DMS 273 (cell line): Measurements from ENCODE around the gene MUC4.
"Not testable (repeated sequence)": the region's sequence is repeated elsewhere in the genome, so short reads cannot be mapped to it uniquely, and the experiment has no call there.

Experiments
- DNase-seq: peaks from one replicate; lab custom pipeline; 2025; ENCODE audit not compliant: unreplicated experiment; lab: John Stamatoyannopoulos, UW

MUC4 gene

DNA sequence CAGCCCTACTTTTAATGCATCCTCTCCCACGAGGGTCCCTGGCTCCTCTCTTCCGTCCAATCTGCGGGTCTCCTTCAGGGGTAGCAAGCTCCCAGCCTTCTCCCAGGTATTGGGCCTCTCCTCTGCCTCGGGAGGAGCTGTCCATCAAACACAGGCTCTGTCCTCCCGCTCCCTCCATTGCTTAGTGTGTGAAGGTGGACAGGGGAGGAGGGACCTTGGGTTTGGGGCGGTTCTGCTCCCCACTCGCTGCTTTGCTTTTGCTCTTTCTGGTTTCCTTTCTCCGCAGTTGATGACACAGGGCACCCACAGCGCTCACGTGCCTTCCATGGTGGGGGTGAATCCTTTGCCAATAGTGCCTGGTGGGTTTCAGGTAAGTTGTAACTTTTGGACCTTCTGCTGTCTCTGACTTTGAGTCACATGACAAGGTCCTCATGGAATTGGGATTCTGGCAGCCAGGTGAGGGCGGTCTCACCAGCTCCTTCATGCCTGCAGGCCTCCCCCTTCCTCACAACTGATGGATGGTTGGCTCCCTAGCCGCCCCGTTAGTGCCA is 72.1 kb downstream of the MUC4 start:
- no peak for DNase-seq

DNA sequence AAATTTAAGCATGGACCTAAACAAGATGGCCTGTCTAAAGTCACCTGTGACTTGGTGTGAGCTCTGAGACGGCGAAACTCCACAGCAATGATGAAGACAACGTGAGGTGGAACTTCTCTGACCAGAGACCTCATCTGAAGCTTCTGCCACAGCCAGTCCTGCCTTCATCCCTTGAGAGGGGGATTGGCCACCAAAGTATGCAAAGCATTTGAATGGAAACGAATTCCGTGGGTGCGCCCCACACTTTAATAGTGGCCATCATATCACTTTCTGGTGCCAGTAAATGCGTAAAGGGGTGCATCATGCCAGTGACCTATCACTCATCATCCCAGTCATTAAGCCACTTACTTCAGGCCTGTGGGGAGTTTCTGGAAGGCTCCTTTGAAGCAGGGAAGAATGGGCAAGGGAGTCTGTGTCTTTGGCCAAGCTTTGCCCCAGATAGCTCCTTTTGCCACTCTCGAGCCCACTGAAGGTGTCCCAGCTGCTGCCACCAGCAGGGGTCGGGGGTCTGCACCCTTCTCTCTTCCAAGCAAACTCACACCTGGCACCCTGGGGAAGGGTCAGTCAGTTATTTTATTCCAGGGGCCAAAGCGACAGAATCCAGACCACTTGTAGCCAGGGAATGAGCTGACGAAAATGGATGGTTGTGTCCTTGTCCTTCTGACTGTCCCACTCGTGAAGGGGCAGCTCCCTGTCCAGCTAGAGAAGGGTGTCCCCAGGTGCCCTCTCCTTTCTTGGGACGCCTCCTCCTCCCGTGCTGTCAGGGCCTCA is 73.3 kb downstream of the MUC4 start:
- DNase-seq = no peak

GRCh38 chr3:195737782-195738181 is 73.9 kb downstream of the MUC4 start:
- not testable (repeated sequence) for DNase-seq

DNA sequence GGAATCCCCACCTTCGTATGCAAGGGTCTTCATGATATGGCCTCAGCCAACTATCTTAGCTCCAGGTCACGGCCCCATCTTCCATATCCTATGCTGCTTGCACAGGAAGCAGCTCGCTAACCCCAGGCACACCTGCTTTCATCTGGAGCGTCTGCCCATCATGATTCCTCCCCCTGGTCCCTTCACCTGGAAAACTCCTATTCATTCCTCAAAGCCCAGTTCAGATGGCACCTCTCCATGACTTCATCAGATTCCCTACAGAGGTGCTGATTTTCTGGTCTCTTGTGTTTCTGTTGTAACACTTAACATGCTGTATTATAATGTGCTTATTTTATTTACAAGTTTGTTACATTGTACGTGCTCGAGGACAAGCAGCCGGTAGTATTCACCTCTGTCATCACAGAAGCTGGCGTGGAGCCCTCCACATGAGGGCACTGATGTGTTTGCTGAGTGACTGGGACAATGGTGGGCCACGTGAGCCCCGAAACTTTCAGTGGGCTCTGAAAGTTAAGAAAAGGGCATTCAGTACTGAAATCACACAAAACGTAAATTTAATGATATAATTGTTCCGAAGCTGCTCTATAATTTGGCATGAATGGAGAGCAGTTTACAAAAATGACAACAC is 74.8 kb downstream of the MUC4 start:
- no peak for DNase-seq

GRCh38 chr3:195735036-195735695 is 76.6 kb downstream of the MUC4 start:
- no peak for DNase-seq

DNA sequence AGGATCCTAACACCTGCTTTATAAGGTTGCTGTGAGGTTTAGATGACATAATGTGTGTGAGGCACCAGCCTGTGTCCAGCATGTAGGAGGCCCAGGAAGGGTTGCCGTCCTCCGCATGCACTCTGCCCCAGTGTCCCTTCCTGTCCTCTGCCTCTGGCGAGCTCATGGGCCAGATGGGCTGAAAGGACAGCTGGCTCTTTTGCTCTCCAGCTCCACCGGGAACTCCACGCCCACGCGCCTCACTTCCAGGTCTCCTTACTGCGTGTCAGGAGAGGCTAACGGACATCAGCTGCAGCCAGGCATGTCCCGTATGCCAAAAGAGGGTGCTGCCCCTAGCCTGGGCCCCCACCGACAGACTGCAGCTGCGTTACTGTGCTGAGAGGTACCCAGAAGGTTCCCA is 78.8 kb downstream of the MUC4 start:
- no peak for DNase-seq

- no peak for DNase-seq
Measured at GRCh38 chr3:195731356-195731905, 80.3 kb downstream of the MUC4 start.

GRCh38 chr3:195729476-195730251 is 82.1 kb downstream of the MUC4 start:
- no peak for DNase-seq

- DNase-seq = not testable (repeated sequence)
Measured at GRCh38 chr3:195728789-195729188, 82.9 kb downstream of the MUC4 start.

DNA sequence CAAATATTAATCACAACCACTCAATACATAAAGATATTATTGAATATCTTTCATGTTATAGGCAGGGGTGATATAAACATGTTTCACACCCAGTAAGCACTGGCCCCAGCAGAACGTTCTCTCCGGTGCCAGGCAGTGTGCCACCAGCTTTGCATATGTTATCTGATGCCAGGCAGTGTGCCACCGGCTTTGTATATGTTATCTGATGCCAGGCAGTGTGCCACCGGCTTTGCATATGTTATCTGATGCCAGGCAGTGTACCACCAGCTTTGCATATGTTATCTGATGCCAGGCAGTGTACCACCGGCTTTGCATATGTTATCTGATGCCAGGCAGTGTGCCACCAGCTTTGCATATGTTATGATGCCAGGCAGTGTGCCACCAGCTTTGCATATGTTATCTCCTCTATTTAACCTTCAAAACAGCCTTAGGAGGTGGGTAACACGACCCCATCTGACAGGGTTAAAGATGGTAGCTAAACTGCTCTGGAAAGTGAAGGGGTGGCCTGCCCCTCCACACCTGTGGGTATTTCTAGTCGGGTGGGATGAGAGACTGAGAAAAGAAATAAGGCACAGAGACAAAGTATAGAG is 84.0 kb downstream of the MUC4 start:
- DNase-seq = no peak

- DNase-seq = not testable (repeated sequence)
Measured at GRCh38 chr3:195725916-195726740, 85.6 kb downstream of the MUC4 start.

DNA sequence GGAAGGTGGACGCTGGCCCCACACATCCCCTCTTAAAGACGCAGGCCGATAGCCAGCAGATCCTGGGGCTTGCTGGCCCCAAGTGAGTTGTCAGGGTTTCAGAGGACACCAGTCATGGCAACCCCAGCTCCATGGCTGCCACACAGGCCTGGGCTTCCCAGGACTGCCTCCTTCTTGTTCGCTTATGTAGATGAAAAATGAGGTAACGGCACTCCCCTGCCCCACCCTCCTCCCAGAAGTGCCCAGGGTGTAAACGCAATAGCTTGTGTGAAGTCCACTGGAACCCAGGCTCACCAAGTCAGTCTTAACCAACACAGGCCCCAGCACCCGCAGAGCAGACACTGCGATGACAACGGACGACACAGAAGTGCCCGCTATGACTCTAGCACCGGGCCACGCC is 87.4 kb downstream of the MUC4 start:
- DNase-seq = not testable (repeated sequence)

DNA sequence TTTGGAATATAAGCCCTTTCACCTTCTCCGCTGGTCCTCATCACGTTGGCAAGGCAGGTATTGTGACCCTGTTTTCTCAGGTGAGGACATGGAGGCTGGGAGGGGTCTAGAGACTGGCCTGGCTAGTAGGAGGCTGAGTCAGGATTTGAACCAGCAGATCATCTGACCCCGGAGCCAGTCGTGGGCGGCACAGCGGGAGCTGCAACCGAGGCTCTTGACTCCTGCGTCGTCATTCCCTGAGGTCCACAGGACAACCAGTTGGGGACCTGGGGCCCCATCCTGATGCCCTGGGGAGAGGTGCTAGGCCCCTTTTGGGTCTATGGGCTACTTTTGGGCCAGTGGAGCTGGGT is 88.8 kb downstream of the MUC4 start:
- DNase-seq = not testable (repeated sequence)

DNA sequence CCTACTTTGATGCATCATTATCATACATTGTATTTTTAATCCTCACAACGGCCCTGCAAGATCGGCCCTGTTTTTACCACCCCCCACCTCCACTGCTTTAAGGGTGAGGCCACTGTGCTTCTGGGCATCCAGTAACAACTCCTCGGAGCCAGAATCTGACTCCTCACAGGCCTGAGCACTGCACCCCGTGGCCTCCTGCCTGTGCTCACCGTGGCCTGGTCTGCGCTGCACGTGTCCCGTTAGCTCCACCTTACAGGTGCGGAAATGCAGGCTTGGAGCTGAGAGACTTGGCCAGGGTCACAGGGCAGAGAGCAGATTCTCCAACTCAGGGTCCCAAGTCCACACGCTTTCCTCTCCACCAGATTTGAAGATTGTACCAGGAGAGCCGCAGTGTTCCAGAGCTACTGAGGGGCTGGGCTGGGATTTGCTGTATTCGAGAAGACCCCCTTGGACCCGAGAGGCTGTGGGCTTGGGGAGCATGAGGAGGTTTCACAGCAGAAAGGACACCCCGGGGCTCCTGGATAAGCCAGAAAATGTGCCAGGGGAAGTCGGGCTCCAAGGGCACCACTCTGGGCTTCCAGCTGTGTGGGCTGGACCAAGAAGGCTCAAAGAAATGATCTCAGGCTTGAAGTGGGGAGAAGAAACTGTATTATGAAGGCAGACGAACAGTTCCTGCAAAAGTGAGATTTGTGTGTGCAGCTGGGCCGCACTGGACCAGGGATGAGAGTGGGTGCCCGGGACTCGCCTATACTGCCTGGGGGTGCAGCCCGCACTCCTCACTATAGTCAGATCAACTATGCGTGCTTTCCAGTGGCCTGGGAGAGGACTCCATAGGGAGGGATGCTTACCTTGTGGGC is 89.4 kb downstream of the MUC4 start:
- DNase-seq = not testable (repeated sequence)

DNA sequence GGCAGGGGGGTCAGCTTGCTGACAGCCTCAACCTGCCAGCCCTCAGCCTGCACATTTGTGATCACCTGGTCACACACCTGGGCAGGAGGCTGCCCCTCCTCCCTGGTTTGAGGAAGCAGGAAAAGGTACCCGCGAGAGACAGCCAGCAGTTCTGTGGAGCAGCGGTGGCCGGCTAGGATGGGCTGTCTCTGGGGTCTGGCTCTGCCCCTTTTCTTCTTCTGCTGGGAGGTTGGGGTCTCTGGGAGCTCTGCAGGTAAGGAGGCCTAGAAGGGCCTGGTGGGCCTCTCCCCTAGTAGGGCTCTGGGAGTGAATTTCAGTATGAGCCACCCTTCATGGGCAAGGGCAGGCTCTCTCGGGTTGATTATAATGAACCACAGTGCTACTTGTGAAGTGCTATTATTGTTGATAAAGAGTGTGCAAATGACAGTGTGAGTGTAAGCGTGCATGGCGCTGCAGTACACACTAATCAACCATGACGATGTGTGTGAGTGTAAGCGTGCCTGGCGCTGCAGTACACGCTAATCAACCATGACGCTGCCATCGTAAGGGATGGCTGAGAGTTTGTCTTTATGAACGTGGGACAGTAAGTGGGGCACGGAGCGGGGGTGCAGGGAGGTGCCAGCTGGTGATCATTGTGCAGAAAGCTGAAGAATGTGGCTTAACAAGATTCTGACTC is 90.8 kb downstream of the MUC4 start, which contains the start of gene MUC20:
TSS of gene MUC20 (plus strand) at position 148 of the 676 bp plus-strand sequence. CDS start at position 178, 30 bp downstream.
- DNase-seq = not testable (repeated sequence)

DNA sequence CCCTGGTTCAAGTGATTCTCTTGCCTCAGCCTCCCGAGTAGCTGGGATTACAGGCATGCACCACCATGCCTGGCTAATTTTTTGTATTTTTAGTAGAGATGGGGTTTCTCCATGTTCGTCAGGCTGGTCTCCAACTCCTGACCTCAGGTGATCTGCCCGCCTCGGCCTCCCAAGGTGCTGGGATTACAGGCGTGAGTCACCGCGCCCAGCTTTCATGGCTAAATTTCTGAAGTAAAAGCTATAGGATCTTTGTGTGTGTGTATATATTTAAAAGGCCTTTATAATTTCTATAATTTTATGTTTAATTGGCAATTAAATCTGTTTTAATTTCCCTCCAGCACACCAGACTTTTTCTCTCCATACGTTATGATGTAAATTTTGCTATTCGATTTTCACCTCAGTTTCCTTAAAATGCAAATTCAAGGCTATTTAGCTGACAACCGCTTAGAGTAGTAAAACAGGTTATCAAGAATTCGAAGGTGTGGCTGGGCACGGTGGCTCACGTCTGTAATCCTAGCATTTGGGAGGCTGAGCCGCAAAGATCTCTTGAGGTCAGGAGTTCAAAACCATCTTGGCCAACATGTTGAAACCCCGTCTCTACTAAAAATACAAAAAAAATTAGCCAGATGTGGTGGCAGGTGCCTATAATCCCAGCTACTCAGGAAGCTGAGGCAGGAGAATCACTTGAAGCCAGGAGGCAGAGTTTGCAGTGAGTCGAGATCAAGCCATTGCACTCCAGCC is 92.0 kb downstream of the MUC4 start:
- DNase-seq = not testable (repeated sequence)

DNA sequence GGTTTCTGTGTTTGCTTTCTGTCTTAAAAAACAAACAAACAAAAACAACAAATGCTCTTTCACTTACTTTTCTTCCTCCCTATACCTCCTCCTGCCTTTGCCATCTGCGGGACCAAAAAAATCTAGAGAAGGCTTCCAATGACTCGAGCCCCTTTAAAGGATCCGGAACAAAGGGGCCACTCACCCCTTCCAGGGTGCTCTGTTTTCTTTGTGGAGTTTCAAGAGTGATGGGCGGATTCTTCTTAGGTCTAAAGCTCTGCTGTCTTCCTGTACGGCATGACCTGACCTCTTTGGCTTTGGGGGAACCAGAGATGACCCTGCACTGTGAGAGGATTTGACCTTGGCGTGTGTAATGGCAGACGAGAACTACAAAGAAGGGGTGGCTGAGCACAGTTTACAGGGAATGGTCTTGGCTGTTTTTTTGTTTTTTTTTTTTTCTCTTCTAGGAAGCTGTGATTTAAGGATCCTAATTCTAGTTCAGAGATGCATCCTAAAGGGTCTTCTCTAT is 93.2 kb downstream of the MUC4 start:
- DNase-seq = no peak
